ENCODE results near the gene CCDC47.

The CCDC47 gene

DNA sequence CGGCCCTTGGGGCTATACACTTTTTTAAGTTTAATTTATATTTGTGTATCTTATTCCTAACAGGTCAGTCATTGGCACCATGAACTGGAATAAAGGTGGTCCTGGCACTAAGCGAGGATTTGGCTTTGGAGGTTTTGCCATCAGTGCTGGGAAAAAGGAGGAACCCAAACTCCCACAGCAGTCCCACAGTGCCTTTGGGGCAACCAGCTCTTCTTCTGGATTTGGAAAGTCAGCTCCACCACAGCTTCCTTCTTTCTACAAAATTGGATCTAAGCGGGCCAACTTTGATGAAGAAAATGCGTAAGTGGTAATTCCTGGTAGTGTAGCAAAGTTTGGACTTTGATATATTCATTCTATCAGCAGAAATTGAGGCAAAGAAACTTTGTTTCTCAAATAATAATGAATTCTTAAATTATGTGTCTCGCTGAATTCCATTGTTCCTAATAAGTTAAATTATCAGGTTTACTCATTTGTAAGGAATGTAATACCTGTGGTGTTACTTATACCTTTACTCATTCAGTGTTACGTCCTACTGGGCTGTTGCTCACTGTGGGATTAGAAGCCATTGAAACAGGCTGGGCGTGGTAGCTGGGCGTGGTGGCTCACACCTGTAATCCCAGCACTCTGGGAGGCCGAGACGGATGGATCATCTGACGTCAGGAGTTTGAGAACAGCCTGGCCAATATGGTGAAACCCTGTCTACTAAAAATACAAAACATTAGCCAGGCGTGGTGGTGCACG, 13.7 kb upstream of the CCDC47 start:
- ChIA-PET CTCF (no interaction called here), POLR2A (interaction anchor here (1.1 to 2.1 kb wide), 3 partner anchors 11 to 14 kb away, joined by 3 to 10 read pairs (median 6); partner anchors contain the start of genes CCDC47 and DDX42)
- no peaks in the 10 kb centered on the region for H3K9me3 ChIP-seq (ENCODE audit: control insufficient read depth, insufficient read depth, low read depth, low read length)
- peaks cover 76 to 94% of the 10 kb centered on the region in 2 experiments for H3K36me3 ChIP-seq (ENCODE audit: control insufficient read depth in 2 of 2, insufficient read depth in 1 of 2, low read length in 2 of 2)
- no peak overlapping the region for H3K4me3 ChIP-seq (ENCODE audit: low read depth, low read length)
- H3K4me1 ChIP-seq (ENCODE audit: control insufficient read depth, insufficient read depth, low read length): no peaks in the 10 kb centered on the region; the same call in 1 of the 2 replicates
- TF ChIP-seq KLF1 (tag by site-specific recombination; IDR thresholded peaks at IDR 0.05): peak; percentile 76
- TF ChIP-seq ZNF280C (tag by site-specific recombination; IDR thresholded peaks at IDR 0.05): no peak
- 0 out of 2 replicates have a peak overlapping the region, but pooled peaks have one; percentile 31 for H3K27ac ChIP-seq (ENCODE audit: extremely low read depth, low read depth, low read length)

- ChIA-PET POLR2A (interaction anchor here (2.1 kb wide), 1 partner anchor 12 kb away, joined by 10 read pairs; the partner anchor contains the start of genes CCDC47 and DDX42), CTCF (no interaction called here)
- peaks cover 65 to 90% of the 10 kb centered on the region in 2 experiments for H3K36me3 ChIP-seq (ENCODE audit: control insufficient read depth in 2 of 2, insufficient read depth in 1 of 2, low read length in 2 of 2)
- H3K4me3 ChIP-seq (ENCODE audit: low read depth, low read length): no peak overlapping the region
- no peak for TF ChIP-seq ZFP3 (tag by site-specific recombination; IDR thresholded peaks at IDR 0.05; ENCODE audit: low read depth)
- no peak for TF ChIP-seq MYNN (tag by site-specific recombination; IDR thresholded peaks at IDR 0.05; ENCODE audit: borderline replicate concordance)
- TF ChIP-seq, protein P1, sequence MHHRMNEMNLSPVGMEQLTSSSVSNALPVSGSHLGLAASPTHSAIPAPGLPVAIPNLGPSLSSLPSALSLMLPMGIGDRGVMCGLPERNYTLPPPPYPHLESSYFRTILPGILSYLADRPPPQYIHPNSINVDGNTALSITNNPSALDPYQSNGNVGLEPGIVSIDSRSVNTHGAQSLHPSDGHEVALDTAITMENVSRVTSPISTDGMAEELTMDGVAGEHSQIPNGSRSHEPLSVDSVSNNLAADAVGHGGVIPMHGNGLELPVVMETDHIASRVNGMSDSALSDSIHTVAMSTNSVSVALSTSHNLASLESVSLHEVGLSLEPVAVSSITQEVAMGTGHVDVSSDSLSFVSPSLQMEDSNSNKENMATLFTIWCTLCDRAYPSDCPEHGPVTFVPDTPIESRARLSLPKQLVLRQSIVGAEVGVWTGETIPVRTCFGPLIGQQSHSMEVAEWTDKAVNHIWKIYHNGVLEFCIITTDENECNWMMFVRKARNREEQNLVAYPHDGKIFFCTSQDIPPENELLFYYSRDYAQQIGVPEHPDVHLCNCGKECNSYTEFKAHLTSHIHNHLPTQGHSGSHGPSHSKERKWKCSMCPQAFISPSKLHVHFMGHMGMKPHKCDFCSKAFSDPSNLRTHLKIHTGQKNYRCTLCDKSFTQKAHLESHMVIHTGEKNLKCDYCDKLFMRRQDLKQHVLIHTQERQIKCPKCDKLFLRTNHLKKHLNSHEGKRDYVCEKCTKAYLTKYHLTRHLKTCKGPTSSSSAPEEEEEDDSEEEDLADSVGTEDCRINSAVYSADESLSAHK (tag by site-specific recombination; IDR thresholded peaks at IDR 0.05): no peak
- TF ChIP-seq, protein P2, sequence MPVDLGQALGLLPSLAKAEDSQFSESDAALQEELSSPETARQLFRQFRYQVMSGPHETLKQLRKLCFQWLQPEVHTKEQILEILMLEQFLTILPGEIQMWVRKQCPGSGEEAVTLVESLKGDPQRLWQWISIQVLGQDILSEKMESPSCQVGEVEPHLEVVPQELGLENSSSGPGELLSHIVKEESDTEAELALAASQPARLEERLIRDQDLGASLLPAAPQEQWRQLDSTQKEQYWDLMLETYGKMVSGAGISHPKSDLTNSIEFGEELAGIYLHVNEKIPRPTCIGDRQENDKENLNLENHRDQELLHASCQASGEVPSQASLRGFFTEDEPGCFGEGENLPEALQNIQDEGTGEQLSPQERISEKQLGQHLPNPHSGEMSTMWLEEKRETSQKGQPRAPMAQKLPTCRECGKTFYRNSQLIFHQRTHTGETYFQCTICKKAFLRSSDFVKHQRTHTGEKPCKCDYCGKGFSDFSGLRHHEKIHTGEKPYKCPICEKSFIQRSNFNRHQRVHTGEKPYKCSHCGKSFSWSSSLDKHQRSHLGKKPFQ (tag by site-specific recombination; IDR thresholded peaks at IDR 0.05): no peak
- TF ChIP-seq ZNF645 (tag by site-specific recombination; IDR thresholded peaks at IDR 0.05): no peak
- TF ChIP-seq, protein P3, sequence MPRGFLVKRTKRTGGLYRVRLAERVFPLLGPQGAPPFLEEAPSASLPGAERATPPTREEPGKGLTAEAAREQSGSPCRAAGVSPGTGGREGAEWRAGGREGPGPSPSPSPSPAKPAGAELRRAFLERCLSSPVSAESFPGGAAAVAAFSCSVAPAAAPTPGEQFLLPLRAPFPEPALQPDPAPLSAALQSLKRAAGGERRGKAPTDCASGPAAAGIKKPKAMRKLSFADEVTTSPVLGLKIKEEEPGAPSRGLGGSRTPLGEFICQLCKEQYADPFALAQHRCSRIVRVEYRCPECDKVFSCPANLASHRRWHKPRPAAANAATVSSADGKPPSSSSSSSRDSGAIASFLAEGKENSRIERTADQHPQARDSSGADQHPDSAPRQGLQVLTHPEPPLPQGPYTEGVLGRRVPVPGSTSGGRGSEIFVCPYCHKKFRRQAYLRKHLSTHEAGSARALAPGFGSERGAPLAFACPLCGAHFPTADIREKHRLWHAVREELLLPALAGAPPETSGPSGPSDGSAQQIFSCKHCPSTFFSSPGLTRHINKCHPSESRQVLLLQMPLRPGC (tag by site-specific recombination; IDR thresholded peaks at IDR 0.05): no peak
- TF ChIP-seq ZNF707 (tag by site-specific recombination; IDR thresholded peaks at IDR 0.05): no peak
- no peak for TF ChIP-seq ZNF654 (tag by site-specific recombination; IDR thresholded peaks at IDR 0.05; ENCODE audit: low read depth)
- TF ChIP-seq ZNF626 (tag by site-specific recombination; IDR thresholded peaks at IDR 0.05): no peak
- TF ChIP-seq ZNF140 (tag by site-specific recombination; IDR thresholded peaks at IDR 0.05): no peak
- TF ChIP-seq WT1 (tag by site-specific recombination; IDR thresholded peaks at IDR 0.05): no peak
- no peak for TF ChIP-seq BCL11A (tag by site-specific recombination; IDR thresholded peaks at IDR 0.05; ENCODE audit: low read depth)
- TF ChIP-seq KLF9 (tag by site-specific recombination; IDR thresholded peaks at IDR 0.05; ENCODE audit: low read depth): no peak
- TF ChIP-seq, protein P4, sequence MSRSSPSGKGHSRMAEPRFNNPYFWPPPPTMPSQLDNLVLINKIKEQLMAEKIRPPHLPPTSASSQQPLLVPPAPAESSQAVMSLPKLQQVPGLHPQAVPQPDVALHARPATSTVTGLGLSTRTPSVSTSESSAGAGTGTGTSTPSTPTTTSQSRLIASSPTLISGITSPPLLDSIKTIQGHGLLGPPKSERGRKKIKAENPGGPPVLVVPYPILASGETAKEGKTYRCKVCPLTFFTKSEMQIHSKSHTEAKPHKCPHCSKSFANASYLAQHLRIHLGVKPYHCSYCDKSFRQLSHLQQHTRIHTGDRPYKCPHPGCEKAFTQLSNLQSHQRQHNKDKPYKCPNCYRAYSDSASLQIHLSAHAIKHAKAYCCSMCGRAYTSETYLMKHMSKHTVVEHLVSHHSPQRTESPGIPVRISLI (tag by site-specific recombination; IDR thresholded peaks at IDR 0.05): no peak
- TF ChIP-seq ZNF549 (tag by site-specific recombination; IDR thresholded peaks at IDR 0.05): no peak
- no peak for TF ChIP-seq ZNF639 (tag by site-specific recombination; IDR thresholded peaks at IDR 0.05)
- TF ChIP-seq ZNF423 (tag by site-specific recombination; IDR thresholded peaks at IDR 0.05): no peak
- TF ChIP-seq ZNF76 (tag by site-specific recombination; IDR thresholded peaks at IDR 0.05; ENCODE audit: borderline replicate concordance, low read depth): no peak
- H3K27ac ChIP-seq (ENCODE audit: extremely low read depth, low read depth, low read length): no peak overlapping the region
- no peaks in the 10 kb centered on the region; the same call in 1 of the 2 replicates for H3K4me1 ChIP-seq (ENCODE audit: control insufficient read depth, insufficient read depth, low read length)
- H3K9me3 ChIP-seq (ENCODE audit: control insufficient read depth, insufficient read depth, low read depth, low read length): no peaks in the 10 kb centered on the region
Measured at GRCh38 chr17:63786117-63786516, 12.7 kb upstream of the CCDC47 start.
